HepG2 (cell line): Measurements from ENCODE around the gene SNURF. TPM values are rescaled to one million over a fixed set of nuclear protein-coding genes. Genes with fewer than 3 reads are reported as not detected.
A peak's percentile ranks its signal among the peaks of the same experiment; 100 is the strongest.

ENCODE experiments used
- ATAC-seq: fragments of 200-7000 bp; cut with Tn5 transposase; 3 replicates; pipeline ENCODE4 v1.9.1; 2020; ENCODE audit warnings: mild to moderate bottlenecking, moderate library complexity
- BruUV-seq: library from RNA; stranded (reverse); fragments of 400-500 nt; replicated peaks from 2 replicates; lab custom pipeline; 2021; lab: Mats Ljungman, UMichigan
- CTCF ChIA-PET: fragments of 300-600 bp; formaldehyde crosslinking; extraction: SDS; loops from one replicate; lab custom pipeline; 2021; ENCODE audit warnings: low total read pairs, inconsistent platforms, low intra/inter-chr PET ratio; lab: Yijun Ruan, JAX
- POLR2A ChIA-PET: fragments of 350-600 bp; sonication (Branson Sonifier 250); formaldehyde crosslinking; loops from one replicate; lab custom pipeline; 2020; ENCODE audit warnings: antibody characterized with exemption, inconsistent platforms; lab: Yijun Ruan, JAX
- DNase-seq: peaks from one replicate; pipeline ENCODE4 v3.0.0-alpha.2; 2015; ENCODE audit warnings: low spot score
- FAIRE-seq: peaks from 3 replicates; lab custom pipeline; 2011; peaks lifted over from hg19 to GRCh38; lab: Jason Lieb, UNC
- H2AFZ ChIP-seq: one replicate; pipeline ENCODE4 v1.6.1; 2011; ENCODE audit warnings: low read length, inconsistent platforms
- H3K27ac ChIP-seq: fragments of 300-600 bp; 3 replicates; pipeline ENCODE4 v1.8.0; 2011; ENCODE audit warnings: mixed run types, mild to moderate bottlenecking, mixed read lengths, low read length, inconsistent platforms; ENCODE audit not compliant: insufficient read depth; ENCODE audit errors: extremely low read length
- H3K27me3 ChIP-seq, 2 experiments: fragments of 200-600 bp in 1 of 2; 2 replicates in 1 of 2; 3 replicates in 1 of 2; pipeline versions ENCODE4 v1.6.0 to v1.8.0; 2011; ENCODE audit warnings: low read length in 2 of 2, mild to moderate bottlenecking in 2 of 2, moderate library complexity in 2 of 2, inconsistent platforms in 1 of 2; ENCODE audit not compliant: insufficient read depth in 2 of 2, control insufficient read depth in 1 of 2
- H3K36me3 ChIP-seq, 2 experiments: fragments of 200-600 bp in 1 of 2; replicated peaks in 1 of 2; 2 replicates in 1 of 2; 3 replicates in 1 of 2; pipeline versions ENCODE4 v1.5.1 to v1.8.0; 2011; ENCODE audit warnings: low read length in 2 of 2, inconsistent platforms in 1 of 2; ENCODE audit not compliant: insufficient read depth in 2 of 2, control insufficient read depth in 1 of 2
- H3K4me1 ChIP-seq: 2 replicates; pipeline ENCODE4 v1.5.1; 2012; ENCODE audit warnings: low read length, inconsistent platforms; ENCODE audit not compliant: insufficient read depth
- H3K4me2 ChIP-seq: 2 replicates; pipeline ENCODE4 v1.6.0; 2011; ENCODE audit warnings: low read depth, low read length, inconsistent platforms
- H3K4me3 ChIP-seq, 3 experiments: fragments of 200-600 bp in 1 of 3; sonication (generic), shearing (Covaris generic) in 1 of 3; replicated peaks in 1 of 3; 2 replicates each; pipeline ENCODE4 v1.5.1; 2011 to 2016; ENCODE audit warnings: low read length in 3 of 3, inconsistent platforms in 2 of 3, low read depth in 2 of 3, mild to moderate bottlenecking in 2 of 3, control low read depth in 1 of 3, mixed read lengths in 1 of 3; ENCODE audit not compliant: insufficient read depth in 1 of 3
- H3K79me2 ChIP-seq: one replicate; pipeline ENCODE4 v1.6.1; 2011; ENCODE audit warnings: low read length, inconsistent platforms; ENCODE audit not compliant: insufficient read depth
- H3K9ac ChIP-seq: 2 replicates; pipeline ENCODE4 v1.6.0; 2011; ENCODE audit warnings: mild to moderate bottlenecking, low read depth, low read length, inconsistent platforms; ENCODE audit not compliant: insufficient read depth
- H3K9me3 ChIP-seq: 2 replicates; pipeline ENCODE4 v1.5.1; 2012; ENCODE audit warnings: mild to moderate bottlenecking, low read length
- H4K20me1 ChIP-seq: 2 replicates; pipeline ENCODE4 v1.6.0; 2011; ENCODE audit warnings: inconsistent platforms, mild to moderate bottlenecking, low read length, moderate library complexity; ENCODE audit not compliant: insufficient read depth
- MED8 ChIP-seq: sonication (generic); formaldehyde crosslinking; IDR thresholded peaks from 2 replicates; pipeline ENCODE4 v1.8.1; 2023; ENCODE audit warnings: mild to moderate bottlenecking, missing genetic modification reagents; ENCODE audit not compliant: insufficient replicate concordance
- ZNF839 ChIP-seq: sonication (generic); formaldehyde crosslinking; IDR thresholded peaks from 2 replicates; pipeline ENCODE4 v1.4.0; 2020; ENCODE audit warnings: missing genetic modification reagents, mild to moderate bottlenecking, borderline replicate concordance
- WGBS: methylation state at CpG from one replicate; pipeline ENCODE4 v1.1.6; 2017; ENCODE audit warnings: low lambda C conversion rate; 5-methylcytosine and 5-hydroxymethylcytosine counted together
- in situ Hi-C: cut with HindIII; loops from 2 replicates; pipeline ENCODE4 v1.10.0; 2017; ENCODE audit warnings: low pct_unique_long_range_greater_than_20kb; ENCODE audit not compliant: extremely low pct_ligation_motif_present
- intact Hi-C: fragments of 100-400 bp; cut with micrococcal nuclease; formaldehyde crosslinking; loops from one replicate; pipeline ENCODE4 v1.10.0; 2022; ENCODE audit not compliant: unreplicated experiment
- polyA plus RNA-seq, 8 experiments: library from polyadenylated mRNA; depleted of rRNA in 3 of 8; stranded (reverse) in 7 of 8; unstranded in 1 of 8; fragments of >200 nt; fragmentation: Illumina TruSeq in 4 of 8; extraction: Trizol in 4 of 8; gene quantifications; 2 replicates each; pipeline versions ENCODE4 v1.2.1 to v1.2.3, GENCODE V29; 2011 to 2016; ENCODE audit warnings: low read depth in 4 of 8, missing spikeins in 1 of 8, mixed read lengths in 1 of 8; ENCODE audit not compliant: insufficient read depth in 1 of 8
- small RNA-seq, 3 experiments: library from RNA; depleted of rRNA; stranded (forward); fragments of <200 nt; gene quantifications; one replicate each; pipeline ENCODE3, GENCODE V24; 2012; ENCODE audit warnings: low read depth in 2 of 3, low replicate concordance in 1 of 3; ENCODE audit not compliant: insufficient read length in 3 of 3, insufficient read depth in 2 of 3
- total RNA-seq, 5 experiments: library from RNA; depleted of rRNA; stranded (reverse); fragments of >200 nt; fragmentation: Illumina TruSeq; extraction: Trizol; gene quantifications; 2 replicates each; pipeline ENCODE4 v1.2.3, GENCODE V29; 2016; ENCODE audit warnings: low read depth in 1 of 5
- TF ChIP-seq, protein P1 (sequence below): fragments of 450-650 bp; IDR thresholded peaks from 2 replicates; pipeline ENCODE4 v1.6.1; 2016

The SNURF gene
- total and polyA plus RNA-seq, 2 of the 13 experiments (the other 11 are each of a cell fraction or from before 2014, with no cell fraction given): 2.1 to 7.6 TPM

GRCh38 chr15:24986653-24987052 lies 31.9 kb downstream of the SNURF start:
- H3K27me3 ChIP-seq: no peaks in the 10 kb centered on the region
- ChIA-PET POLR2A (no interaction called here), CTCF (no interaction called here)
- H3K4me3 ChIP-seq: no peak overlapping the region
- no peak overlapping the region for H3K9ac ChIP-seq
- intact Hi-C loops: no loop called here
- BruUV-seq: no TSS peak
- H3K36me3 ChIP-seq: peaks cover 0 to 15% of the 10 kb centered on the region in 2 experiments
- no peaks in the 10 kb centered on the region for H4K20me1 ChIP-seq
- TF ChIP-seq MED8 (CRISPR knock-in tag): no peak
- no peak for TF ChIP-seq ZNF839
- TF ChIP-seq, protein P1, sequence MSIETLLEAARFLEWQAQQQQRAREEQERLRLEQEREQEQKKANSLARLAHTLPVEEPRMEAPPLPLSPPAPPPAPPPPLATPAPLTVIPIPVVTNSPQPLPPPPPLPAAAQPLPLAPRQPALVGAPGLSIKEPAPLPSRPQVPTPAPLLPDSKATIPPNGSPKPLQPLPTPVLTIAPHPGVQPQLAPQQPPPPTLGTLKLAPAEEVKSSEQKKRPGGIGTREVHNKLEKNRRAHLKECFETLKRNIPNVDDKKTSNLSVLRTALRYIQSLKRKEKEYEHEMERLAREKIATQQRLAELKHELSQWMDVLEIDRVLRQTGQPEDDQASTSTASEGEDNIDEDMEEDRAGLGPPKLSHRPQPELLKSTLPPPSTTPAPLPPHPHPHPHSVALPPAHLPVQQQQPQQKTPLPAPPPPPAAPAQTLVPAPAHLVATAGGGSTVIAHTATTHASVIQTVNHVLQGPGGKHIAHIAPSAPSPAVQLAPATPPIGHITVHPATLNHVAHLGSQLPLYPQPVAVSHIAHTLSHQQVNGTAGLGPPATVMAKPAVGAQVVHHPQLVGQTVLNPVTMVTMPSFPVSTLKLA: peak; percentile 96
- no peaks in the 10 kb centered on the region for H3K4me1 ChIP-seq
- in situ Hi-C loops: no loop called here
- peaks cover 17% of the 10 kb centered on the region for H3K79me2 ChIP-seq
- 57% methylated on average over 6 of the region's 6 CpGs for WGBS
- no peak overlapping the region for H3K4me2 ChIP-seq
- no peak overlapping the region for H3K27ac ChIP-seq
- no peak overlapping the region for H2AFZ ChIP-seq
- ATAC-seq (no peak), DNase-seq (no peak), FAIRE-seq (no peak)
- peaks cover 72% of the 10 kb centered on the region; the same call in 1 of the 2 replicates for H3K9me3 ChIP-seq

Small RNA genes lying within 50 kb of the gene (small RNA-seq; reads per million reads assigned to genes)
- gene AC090602.1: 0 reads per million in 3 experiments
- 0 reads per million in 3 experiments for gene AC124312.4
- 0 reads per million in 3 experiments for gene AC124312.5

Other genes starting within 250 kb of the SNURF start
- 208 and 212 TPM in 2 replicates for gene SNRPN, start within 50 bp of the SNURF start, total RNA-seq (2016; rRNA removed; fragmentation: Illumina TruSeq; extraction: Trizol)
- gene SNRPN, start within 50 bp of the SNURF start, polyA plus RNA-seq (2011; rRNA removed): 133 and 140 TPM in 2 replicates